Panc1 (cell line): ENCODE measurements around the gene PPM1H. TPM values are rescaled to one million over a fixed set of nuclear protein-coding genes. Genes with fewer than 3 reads are reported as not detected.

Experiments used
- ATAC-seq: fragments of 200-7000 bp; cut with Tn5 transposase; 2 replicates; pipeline ENCODE4 v1.9.1; 2020; ENCODE audit warnings: mild to moderate bottlenecking, moderate library complexity
- BruUV-seq: library from RNA; stranded (reverse); fragments of 400-500 nt; replicated peaks from 2 replicates; lab custom pipeline; 2021; lab: Mats Ljungman, UMichigan
- CTCF ChIA-PET: fragments of 300-600 bp; sonication (Branson Sonifier 250); formaldehyde crosslinking; loops from one replicate; lab custom pipeline; 2022; ENCODE audit warnings: antibody characterized with exemption; lab: Charles Lee
- POLR2A ChIA-PET: fragments of 300-600 bp; sonication (Branson Sonifier 250); formaldehyde crosslinking; loops from one replicate; lab custom pipeline; 2022; ENCODE audit warnings: antibody characterized with exemption; lab: Charles Lee
- DNase-seq: peaks from one replicate; pipeline ENCODE4 v3.0.0-alpha.2; 2010; ENCODE audit warnings: low read depth, low spot score
- H3K27ac ChIP-seq: 2 replicates; pipeline ENCODE4 v1.5.1; 2011; ENCODE audit warnings: mild to moderate bottlenecking, low read length, inconsistent platforms
- H3K27me3 ChIP-seq: fragments of 200-500 bp; sonication (Bioruptor generic); 2 replicates; pipeline ENCODE4 v1.6.0; 2014; ENCODE audit warnings: low read length, inconsistent platforms; ENCODE audit not compliant: control insufficient read depth, insufficient read depth
- H3K36me3 ChIP-seq: fragments of 200-500 bp; sonication (Bioruptor generic); 2 replicates; pipeline ENCODE4 v1.5.1; 2014; ENCODE audit warnings: inconsistent platforms, mild to moderate bottlenecking, low read length, moderate library complexity; ENCODE audit not compliant: control insufficient read depth, insufficient read depth
- H3K4me1 ChIP-seq: 2 replicates; pipeline ENCODE4 v1.5.1; 2011; ENCODE audit warnings: inconsistent platforms, mild to moderate bottlenecking, low read length, moderate library complexity; ENCODE audit not compliant: control insufficient read depth, insufficient read depth
- H3K4me3 ChIP-seq, 2 experiments: 2 replicates each; pipeline ENCODE4 v1.5.1; 2011 to 2012; ENCODE audit warnings: low read depth in 2 of 2, low read length in 2 of 2, mild to moderate bottlenecking in 2 of 2, inconsistent platforms in 1 of 2, moderate library complexity in 1 of 2
- H3K9me3 ChIP-seq: fragments of 200-500 bp; sonication (Bioruptor generic); 2 replicates; pipeline ENCODE4 v1.5.1; 2014; ENCODE audit warnings: low read depth, mild to moderate bottlenecking, inconsistent platforms, low read length, moderate library complexity; ENCODE audit not compliant: control insufficient read depth, insufficient read depth
- POLR2AphosphoS5 ChIP-seq: IDR thresholded peaks from 2 replicates; pipeline ENCODE4 v1.6.1; 2012; ENCODE audit warnings: mild to moderate bottlenecking, low read depth, low read length, moderate library complexity
- SIN3A ChIP-seq: IDR thresholded peaks from 2 replicates; pipeline ENCODE4 v1.6.1; 2012; ENCODE audit warnings: low read depth, mild to moderate bottlenecking, low read length, moderate library complexity, borderline replicate concordance; ENCODE audit not compliant: insufficient read depth
- TCF7L2 ChIP-seq: IDR thresholded peaks from 2 replicates; pipeline ENCODE4 v1.6.1; 2011; ENCODE audit warnings: mild to moderate bottlenecking, low read depth, low read length, inconsistent platforms
- in situ Hi-C: cut with HindIII; loops from 2 replicates; pipeline ENCODE4 v1.10.0; 2016; ENCODE audit warnings: low sequenced_read_pairs, low pct_unique_long_range_greater_than_20kb
- intact Hi-C: fragments of 100-400 bp; cut with micrococcal nuclease; formaldehyde crosslinking; loops from one replicate; pipeline ENCODE4 v1.10.0; 2022; ENCODE audit not compliant: unreplicated experiment
- total RNA-seq: library from RNA; stranded (reverse); gene quantifications from one replicate; pipeline ENCODE4 v1.2.1, GENCODE V29; 2021; ENCODE audit not compliant: unreplicated experiment
- TF ChIP-seq, protein P1 (sequence below), 2 experiments: IDR thresholded peaks; 2 replicates each; pipeline ENCODE4 v1.6.1; 2011 to 2012; ENCODE audit warnings: low read depth in 2 of 2, control low read depth in 1 of 2, low read length in 1 of 2, mild to moderate bottlenecking in 1 of 2, moderate library complexity in 1 of 2; ENCODE audit not compliant: insufficient read depth in 1 of 2
- TF ChIP-seq, protein P2 (sequence below): fragments of 450-650 bp; IDR thresholded peaks from 2 replicates; pipeline ENCODE4 v1.5.1; 2017; ENCODE audit warnings: mild to moderate bottlenecking

PPM1H gene
- total RNA-seq, 1 experiment from 2014 or later = 22.9 TPM

DNA sequence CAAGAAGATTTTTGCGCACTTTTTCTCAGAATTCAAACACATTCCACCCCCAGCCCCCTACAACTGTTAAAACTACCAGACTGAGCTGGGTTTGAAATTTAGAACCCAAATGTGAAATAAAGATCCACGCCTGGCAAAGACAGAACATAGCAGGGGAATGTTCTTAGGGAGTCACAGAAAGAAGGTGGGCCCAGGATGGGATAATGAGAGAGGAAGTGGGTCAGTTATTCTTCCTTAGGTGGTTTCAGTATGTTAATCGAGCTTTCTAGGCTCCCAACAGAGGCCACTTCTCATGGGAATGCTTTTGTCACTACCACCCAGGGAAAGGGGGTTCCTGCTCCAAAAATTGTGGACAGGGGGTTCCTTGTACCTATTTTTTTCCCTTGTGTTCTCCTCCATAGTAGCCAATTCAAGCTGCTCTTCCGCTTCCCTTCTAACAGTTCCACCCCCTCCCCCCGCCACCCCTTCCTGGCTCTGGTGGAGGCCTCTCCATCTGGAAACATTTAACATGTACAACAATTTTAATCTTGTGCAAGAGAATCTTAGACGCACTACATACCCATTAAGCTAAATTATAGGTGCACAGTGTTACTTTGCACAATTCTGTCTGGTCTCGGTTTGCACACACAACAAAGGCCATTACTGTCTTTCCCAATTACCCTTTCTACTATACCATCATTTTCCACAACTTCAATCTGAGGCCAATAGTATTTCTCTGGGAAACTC is 250.2 kb downstream of the PPM1H start:
- intact Hi-C loops (no loop called here), in situ Hi-C loops (no loop called here)
- Histone ChIP-seq H3K27ac (no peak overlapping the region), H3K4me3 (no peak overlapping the region), H3K9me3 (no peaks in the 10 kb centered on the region), H3K36me3 (no peaks in the 10 kb centered on the region), H3K27me3 (no peaks in the 10 kb centered on the region), H3K4me1 (no peaks in the 10 kb centered on the region)
- DNase-seq (no peak), ATAC-seq (no peak)
- TF ChIP-seq POLR2AphosphoS5 = no peak
- TF ChIP-seq, protein P1, sequence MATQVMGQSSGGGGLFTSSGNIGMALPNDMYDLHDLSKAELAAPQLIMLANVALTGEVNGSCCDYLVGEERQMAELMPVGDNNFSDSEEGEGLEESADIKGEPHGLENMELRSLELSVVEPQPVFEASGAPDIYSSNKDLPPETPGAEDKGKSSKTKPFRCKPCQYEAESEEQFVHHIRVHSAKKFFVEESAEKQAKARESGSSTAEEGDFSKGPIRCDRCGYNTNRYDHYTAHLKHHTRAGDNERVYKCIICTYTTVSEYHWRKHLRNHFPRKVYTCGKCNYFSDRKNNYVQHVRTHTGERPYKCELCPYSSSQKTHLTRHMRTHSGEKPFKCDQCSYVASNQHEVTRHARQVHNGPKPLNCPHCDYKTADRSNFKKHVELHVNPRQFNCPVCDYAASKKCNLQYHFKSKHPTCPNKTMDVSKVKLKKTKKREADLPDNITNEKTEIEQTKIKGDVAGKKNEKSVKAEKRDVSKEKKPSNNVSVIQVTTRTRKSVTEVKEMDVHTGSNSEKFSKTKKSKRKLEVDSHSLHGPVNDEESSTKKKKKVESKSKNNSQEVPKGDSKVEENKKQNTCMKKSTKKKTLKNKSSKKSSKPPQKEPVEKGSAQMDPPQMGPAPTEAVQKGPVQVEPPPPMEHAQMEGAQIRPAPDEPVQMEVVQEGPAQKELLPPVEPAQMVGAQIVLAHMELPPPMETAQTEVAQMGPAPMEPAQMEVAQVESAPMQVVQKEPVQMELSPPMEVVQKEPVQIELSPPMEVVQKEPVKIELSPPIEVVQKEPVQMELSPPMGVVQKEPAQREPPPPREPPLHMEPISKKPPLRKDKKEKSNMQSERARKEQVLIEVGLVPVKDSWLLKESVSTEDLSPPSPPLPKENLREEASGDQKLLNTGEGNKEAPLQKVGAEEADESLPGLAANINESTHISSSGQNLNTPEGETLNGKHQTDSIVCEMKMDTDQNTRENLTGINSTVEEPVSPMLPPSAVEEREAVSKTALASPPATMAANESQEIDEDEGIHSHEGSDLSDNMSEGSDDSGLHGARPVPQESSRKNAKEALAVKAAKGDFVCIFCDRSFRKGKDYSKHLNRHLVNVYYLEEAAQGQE (IDR thresholded peaks at IDR 0.05; ENCODE audit: insufficient read depth in 1 of 2, low read depth in 2 of 2, low read length in 1 of 2) = no peak
- TF ChIP-seq SIN3A = no peak
- BruUV-seq = no TSS peak
- CTCF ChIA-PET = no interaction called here
- POLR2A ChIA-PET = no interaction called here

DNA sequence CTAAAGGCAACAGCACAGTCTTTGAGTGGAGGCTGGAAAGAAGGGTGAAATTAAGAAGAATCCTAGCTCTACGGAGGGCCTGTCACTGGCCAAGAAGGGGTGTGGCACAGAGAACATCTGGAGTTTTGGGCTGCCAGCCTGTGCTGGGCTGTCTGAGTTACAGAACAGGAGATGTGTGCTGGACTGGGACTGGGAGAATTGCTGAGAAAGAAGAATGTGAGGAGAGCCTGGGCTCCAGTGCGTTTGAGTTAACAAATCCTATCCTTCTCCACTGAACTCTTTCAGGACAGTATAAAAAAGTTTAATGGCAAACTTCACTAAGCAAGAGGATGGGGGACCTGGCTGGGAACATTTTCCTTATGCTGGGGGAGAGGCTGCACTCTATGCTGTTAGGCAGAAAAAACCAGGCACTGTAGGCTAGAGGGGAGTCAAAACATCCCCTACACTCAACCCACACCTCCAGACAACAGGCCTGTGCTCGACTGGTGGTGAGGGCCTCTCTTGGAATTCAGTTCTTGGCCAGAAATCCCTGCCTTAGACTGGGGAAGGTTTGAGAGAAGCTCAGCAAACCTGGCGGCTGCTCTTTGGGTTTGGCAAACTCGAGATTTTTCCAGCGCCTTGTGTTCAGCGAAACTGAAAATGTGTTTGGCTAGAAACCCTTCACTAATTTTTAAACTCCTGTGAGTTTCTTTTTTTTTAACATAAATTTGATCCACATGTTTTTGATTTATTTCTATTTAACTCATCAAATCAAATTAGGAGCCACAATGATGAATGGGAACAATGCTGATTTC is 251.0 kb downstream of the PPM1H start:
- CTCF ChIA-PET = interaction anchor here (0.5 kb wide), 1 partner anchor 18 kb away, joined by 3 read pairs; no protein-coding TSS in a partner anchor
- POLR2A ChIA-PET = no interaction called here
- DNase-seq (no peak), ATAC-seq (no peak; the same call in 1 of the 2 replicates)
- H3K9me3 ChIP-seq = no peaks in the 10 kb centered on the region
- in situ Hi-C loops = no loop called here
- H3K4me1 ChIP-seq = no peaks in the 10 kb centered on the region
- no peak overlapping the region for H3K4me3 ChIP-seq
- BruUV-seq = no TSS peak
- 0 out of 2 replicates have a peak overlapping the region, but pooled peaks have one; percentile 7 for H3K27ac ChIP-seq
- TF ChIP-seq, protein P1 (IDR thresholded peaks at IDR 0.05; ENCODE audit: insufficient read depth in 1 of 2, low read depth in 2 of 2, low read length in 1 of 2) = no peak
- TF ChIP-seq POLR2AphosphoS5 = no peak
- TF ChIP-seq SIN3A = no peak
- no peak for TF ChIP-seq TCF7L2
- TF ChIP-seq, protein P2, sequence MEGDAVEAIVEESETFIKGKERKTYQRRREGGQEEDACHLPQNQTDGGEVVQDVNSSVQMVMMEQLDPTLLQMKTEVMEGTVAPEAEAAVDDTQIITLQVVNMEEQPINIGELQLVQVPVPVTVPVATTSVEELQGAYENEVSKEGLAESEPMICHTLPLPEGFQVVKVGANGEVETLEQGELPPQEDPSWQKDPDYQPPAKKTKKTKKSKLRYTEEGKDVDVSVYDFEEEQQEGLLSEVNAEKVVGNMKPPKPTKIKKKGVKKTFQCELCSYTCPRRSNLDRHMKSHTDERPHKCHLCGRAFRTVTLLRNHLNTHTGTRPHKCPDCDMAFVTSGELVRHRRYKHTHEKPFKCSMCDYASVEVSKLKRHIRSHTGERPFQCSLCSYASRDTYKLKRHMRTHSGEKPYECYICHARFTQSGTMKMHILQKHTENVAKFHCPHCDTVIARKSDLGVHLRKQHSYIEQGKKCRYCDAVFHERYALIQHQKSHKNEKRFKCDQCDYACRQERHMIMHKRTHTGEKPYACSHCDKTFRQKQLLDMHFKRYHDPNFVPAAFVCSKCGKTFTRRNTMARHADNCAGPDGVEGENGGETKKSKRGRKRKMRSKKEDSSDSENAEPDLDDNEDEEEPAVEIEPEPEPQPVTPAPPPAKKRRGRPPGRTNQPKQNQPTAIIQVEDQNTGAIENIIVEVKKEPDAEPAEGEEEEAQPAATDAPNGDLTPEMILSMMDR = no peak
- no peaks in the 10 kb centered on the region for H3K36me3 ChIP-seq
- intact Hi-C loops = no loop called here
- no peaks in the 10 kb centered on the region for H3K27me3 ChIP-seq
